Activated T-cell treated with anti-CD3 and anti-CD28 coated beads, Interleukin-2, amount 50 U/mL, for 4 hours (primary cell): Measurements from ENCODE around the gene L3MBTL3. TPM values are rescaled to one million over a fixed set of nuclear protein-coding genes. Genes with fewer than 3 reads are reported as not detected.
A peak's percentile ranks its signal among the peaks of the same experiment; 100 is the strongest.

ENCODE experiments used
- ATAC-seq, 2 donors: fragments of 200-7000 bp; cut with Tn5 transposase; one replicate each; pipeline ENCODE4 v1.10.0; 2021
- DNase-seq: peaks from one replicate; pipeline ENCODE4 v3.0.0-alpha.2; 2020
- H3K27me3 Mint-ChIP-seq: one replicate; pipeline ENCODE4 v1.8.0; 2021; ENCODE audit warnings: low read depth, mixed read lengths
- H3K36me3 Mint-ChIP-seq: one replicate; pipeline ENCODE4 v1.8.0; 2022; ENCODE audit warnings: mixed read lengths; ENCODE audit not compliant: insufficient read depth
- H3K4me1 Mint-ChIP-seq: one replicate; pipeline ENCODE4 v1.8.0; 2021; ENCODE audit warnings: low read depth, mixed read lengths
- H3K4me3 Mint-ChIP-seq: one replicate; pipeline ENCODE4 v1.8.0; 2021; ENCODE audit warnings: mild to moderate bottlenecking, moderate library complexity, mixed read lengths
- H3K9me3 Mint-ChIP-seq: one replicate; pipeline ENCODE4 v1.8.0; 2021; ENCODE audit warnings: mixed read lengths
- total RNA-seq, 3 donors: library from RNA; stranded (reverse); gene quantifications; one replicate each; pipeline ENCODE4 v1.2.1, GENCODE V29; 2021

Gene L3MBTL3
- total RNA-seq, 3 donors from 2014 or later = 10.0 to 13.5 (median 11.8) TPM

DNA sequence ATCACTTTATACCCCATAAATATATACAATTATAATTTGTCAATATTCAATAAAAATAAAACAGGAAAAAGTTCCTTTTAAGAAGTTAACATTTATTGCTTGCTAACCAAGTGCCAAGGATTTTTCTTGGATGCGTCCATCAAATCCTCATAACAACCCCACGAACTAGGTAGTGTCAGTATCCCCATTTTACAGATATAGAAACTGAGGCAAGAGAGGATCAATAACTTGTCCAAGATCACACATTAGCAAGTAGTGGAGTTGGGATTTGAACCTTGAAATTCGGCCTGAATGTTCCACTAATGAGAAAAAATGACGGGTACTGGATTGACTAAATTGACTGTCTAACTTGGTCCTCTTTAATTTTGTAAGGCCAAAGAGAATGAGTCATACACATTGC lies 5.7 kb upstream of the L3MBTL3 start:
- ATAC-seq (no peak), DNase-seq (no peak)
- Mint-ChIP-seq H3K4me3 (no peak overlapping the region), H3K27me3 (peaks cover 4% of the 10 kb centered on the region), H3K4me1 (no peaks in the 10 kb centered on the region), H3K36me3 (no peaks in the 10 kb centered on the region), H3K9me3 (no peaks in the 10 kb centered on the region)

- DNase-seq (peak; percentile 31), ATAC-seq (peak; percentile 35 to 39)
- peaks cover 18% of the 10 kb centered on the region for H3K4me1 Mint-ChIP-seq
- no peaks in the 10 kb centered on the region for H3K9me3 Mint-ChIP-seq
- H3K36me3 Mint-ChIP-seq = peaks cover 8% of the 10 kb centered on the region
- peak overlapping the region; percentile 100 for H3K4me3 Mint-ChIP-seq
- H3K27me3 Mint-ChIP-seq = no peaks in the 10 kb centered on the region
Observed at GRCh38 chr6:130018744-130019325, 454 bp downstream of the L3MBTL3 start.

DNA sequence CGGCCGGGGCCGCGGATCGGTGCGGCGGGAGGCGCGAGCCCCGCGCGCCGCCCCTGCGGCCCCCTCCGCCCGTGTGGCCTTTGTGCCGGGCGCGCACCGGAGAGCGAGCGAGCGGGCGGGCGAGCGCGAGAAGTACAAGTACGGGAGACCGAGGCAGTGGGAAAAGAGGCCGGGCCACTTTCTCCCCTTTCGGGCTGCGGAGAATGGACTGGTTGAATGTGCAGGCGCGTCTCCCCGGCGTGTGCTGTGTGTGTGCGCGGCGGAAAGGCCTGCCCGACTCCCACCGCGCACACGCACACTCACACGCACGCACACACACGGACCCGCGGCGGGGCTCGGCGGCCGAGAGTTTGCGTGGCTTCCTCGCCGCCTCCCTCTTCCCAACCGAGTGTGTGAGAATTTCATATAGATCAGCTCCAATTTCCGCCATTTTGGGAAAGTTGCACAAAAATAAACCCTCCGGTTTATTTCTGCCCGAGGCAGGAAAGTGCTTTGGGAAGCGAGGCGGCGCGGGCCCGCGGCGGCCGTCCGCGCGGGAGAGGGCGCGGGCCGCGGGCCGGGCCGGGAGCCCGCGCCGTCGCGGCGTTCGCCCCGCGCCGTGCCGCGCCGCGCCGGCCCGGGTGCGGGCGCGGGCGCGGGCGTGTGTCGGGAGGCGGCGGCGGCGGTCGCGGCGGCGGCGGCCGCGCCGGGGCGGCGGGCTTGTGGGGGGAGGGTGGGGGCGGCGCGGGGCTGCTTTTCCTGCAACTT lies 1.1 kb downstream of the L3MBTL3 start:
- Mint-ChIP-seq H3K27me3 (no peaks in the 10 kb centered on the region), H3K4me1 (peaks cover 19% of the 10 kb centered on the region), H3K36me3 (peaks cover 10% of the 10 kb centered on the region), H3K4me3 (peak overlapping the region; percentile 90), H3K9me3 (no peaks in the 10 kb centered on the region)
- DNase-seq (peak; percentile 32), ATAC-seq (peak; percentile 25 to 38)

- peak; percentile 33 for DNase-seq
- H3K36me3 Mint-ChIP-seq = peaks cover 18% of the 10 kb centered on the region
- peak; percentile 9 to 12 for ATAC-seq
- no peaks in the 10 kb centered on the region for H3K27me3 Mint-ChIP-seq
- no peaks in the 10 kb centered on the region for H3K9me3 Mint-ChIP-seq
- H3K4me1 Mint-ChIP-seq = peaks cover 22% of the 10 kb centered on the region
- peak overlapping the region; percentile 96 for H3K4me3 Mint-ChIP-seq
Observed at GRCh38 chr6:130020073-130020906, 1.9 kb downstream of the L3MBTL3 start.

GRCh38 chr6:130020907-130021629 lies 2.7 kb downstream of the L3MBTL3 start:
- Mint-ChIP-seq H3K36me3 (peaks cover 24% of the 10 kb centered on the region), H3K27me3 (no peaks in the 10 kb centered on the region), H3K9me3 (no peaks in the 10 kb centered on the region), H3K4me1 (peaks cover 30% of the 10 kb centered on the region), H3K4me3 (peak overlapping the region; percentile 96)
- DNase-seq (peak; percentile 67), ATAC-seq (peak; percentile 44 to 51)

DNA sequence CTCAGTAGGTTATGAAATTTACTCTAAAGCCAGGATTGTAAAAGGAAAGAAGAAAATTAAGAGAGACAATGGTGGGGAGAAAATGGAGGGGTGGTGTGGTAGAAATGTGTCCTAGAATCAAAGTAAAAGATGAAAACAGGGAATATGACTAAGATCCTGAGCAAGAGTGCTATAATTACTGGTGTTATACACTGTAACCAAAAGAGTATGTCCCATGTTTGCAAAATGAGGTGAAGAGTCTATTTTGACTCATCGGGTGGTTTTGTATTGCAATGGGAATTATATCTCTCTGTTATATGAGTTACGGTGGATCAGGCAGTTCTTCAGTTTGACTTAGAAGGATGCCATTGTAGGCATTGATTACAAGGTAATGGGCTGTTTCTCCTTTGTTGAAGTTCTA lies 8.5 kb downstream of the L3MBTL3 start:
- Mint-ChIP-seq H3K27me3 (no peaks in the 10 kb centered on the region), H3K9me3 (no peaks in the 10 kb centered on the region), H3K36me3 (peaks cover 24% of the 10 kb centered on the region), H3K4me1 (peaks cover 66% of the 10 kb centered on the region), H3K4me3 (no peak overlapping the region)
- DNase-seq (no peak), ATAC-seq (peak; percentile 83)

DNA sequence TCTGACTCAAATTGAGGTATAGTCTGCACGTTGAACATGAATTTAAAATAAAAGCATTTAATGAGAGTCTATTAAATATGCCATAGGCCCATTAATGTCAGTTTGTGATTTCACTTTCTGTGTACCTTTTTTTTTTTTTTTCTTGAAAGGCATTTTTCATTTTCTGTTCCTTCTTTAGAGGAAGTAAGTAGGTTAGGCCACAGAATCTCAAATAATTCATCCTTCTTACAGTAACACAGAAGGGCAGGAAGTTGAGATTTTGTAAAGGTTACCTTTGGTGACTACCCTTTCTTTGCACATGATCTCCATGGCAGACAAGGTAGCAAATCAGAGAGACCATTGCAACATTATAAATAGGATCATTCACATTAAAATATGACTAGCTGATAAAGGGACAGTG lies 9.6 kb downstream of the L3MBTL3 start:
- Mint-ChIP-seq H3K9me3 (no peaks in the 10 kb centered on the region), H3K27me3 (no peaks in the 10 kb centered on the region), H3K4me3 (peak overlapping the region; percentile 1), H3K4me1 (peaks cover 59% of the 10 kb centered on the region), H3K36me3 (peaks cover 24% of the 10 kb centered on the region)
- ATAC-seq (peak; percentile 35 to 55), DNase-seq (no peak)

DNA sequence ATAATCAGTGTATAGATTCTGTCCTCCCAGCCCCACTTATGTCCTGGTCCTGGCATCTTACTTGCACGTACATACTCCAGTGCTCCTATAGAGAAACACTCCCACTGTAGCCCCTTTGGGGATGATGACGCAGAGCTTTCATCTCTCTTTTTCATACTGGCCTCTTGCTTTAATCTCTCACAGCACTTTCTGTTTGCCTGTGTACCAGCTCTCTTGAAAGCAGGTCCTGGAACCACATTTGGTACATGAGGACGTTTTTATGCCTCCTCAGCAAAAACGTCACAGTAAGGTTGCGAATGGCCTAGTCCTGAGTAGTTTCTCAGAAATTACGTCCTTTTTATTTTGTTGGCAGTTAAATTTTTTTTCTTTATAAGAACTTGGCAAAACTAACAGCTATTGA lies 10.8 kb downstream of the L3MBTL3 start:
- Mint-ChIP-seq H3K4me3 (peak overlapping the region; percentile 9), H3K36me3 (peaks cover 25% of the 10 kb centered on the region), H3K4me1 (peaks cover 65% of the 10 kb centered on the region), H3K9me3 (no peaks in the 10 kb centered on the region), H3K27me3 (no peaks in the 10 kb centered on the region)
- ATAC-seq (peak; percentile 53 to 58), DNase-seq (no peak)

GRCh38 chr6:130032758-130033340 lies 14.5 kb downstream of the L3MBTL3 start:
- Mint-ChIP-seq H3K36me3 (peaks cover 13% of the 10 kb centered on the region), H3K4me1 (peaks cover 66% of the 10 kb centered on the region), H3K27me3 (no peaks in the 10 kb centered on the region), H3K4me3 (no peak overlapping the region), H3K9me3 (no peaks in the 10 kb centered on the region)
- DNase-seq (no peak), ATAC-seq (no peak)

GRCh38 chr6:130033949-130034348 lies 15.6 kb downstream of the L3MBTL3 start:
- Mint-ChIP-seq H3K4me3 (no peak overlapping the region), H3K4me1 (peaks cover 63% of the 10 kb centered on the region), H3K36me3 (peaks cover 13% of the 10 kb centered on the region), H3K27me3 (no peaks in the 10 kb centered on the region), H3K9me3 (no peaks in the 10 kb centered on the region)
- DNase-seq (no peak), ATAC-seq (no peak)

- ATAC-seq (peak; percentile 91), DNase-seq (peak; percentile 14)
- H3K4me3 Mint-ChIP-seq = peak overlapping the region; percentile 35
- no peaks in the 10 kb centered on the region for H3K9me3 Mint-ChIP-seq
- H3K4me1 Mint-ChIP-seq = peaks cover 60% of the 10 kb centered on the region
- H3K36me3 Mint-ChIP-seq = peaks cover 13% of the 10 kb centered on the region
- H3K27me3 Mint-ChIP-seq = no peaks in the 10 kb centered on the region
Observed at GRCh38 chr6:130034378-130035146, 16.2 kb downstream of the L3MBTL3 start.

DNA sequence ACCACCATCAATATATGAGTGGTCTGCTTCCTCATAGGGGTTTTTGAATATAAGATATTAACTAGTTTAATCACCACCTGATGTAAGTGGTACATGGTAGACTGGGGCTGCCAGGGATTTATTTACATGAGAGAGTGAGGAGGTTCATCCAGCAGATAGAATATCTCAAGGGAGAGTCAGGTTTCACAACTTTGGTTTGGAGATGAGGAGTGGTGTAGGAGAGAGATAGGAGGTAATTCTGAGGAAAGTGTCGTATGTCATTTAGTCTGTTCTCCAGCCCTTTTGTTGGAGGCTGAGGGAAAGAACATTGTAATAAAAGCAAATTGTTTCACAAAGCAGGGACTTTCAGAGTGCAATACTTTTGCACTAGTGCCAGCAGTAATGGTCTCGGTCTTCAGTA lies 16.8 kb downstream of the L3MBTL3 start:
- H3K36me3 Mint-ChIP-seq = peaks cover 13% of the 10 kb centered on the region
- no peaks in the 10 kb centered on the region for H3K9me3 Mint-ChIP-seq
- peaks cover 56% of the 10 kb centered on the region for H3K4me1 Mint-ChIP-seq
- H3K4me3 Mint-ChIP-seq = no peak overlapping the region
- no peaks in the 10 kb centered on the region for H3K27me3 Mint-ChIP-seq
- DNase-seq (no peak), ATAC-seq (no peak)

DNA sequence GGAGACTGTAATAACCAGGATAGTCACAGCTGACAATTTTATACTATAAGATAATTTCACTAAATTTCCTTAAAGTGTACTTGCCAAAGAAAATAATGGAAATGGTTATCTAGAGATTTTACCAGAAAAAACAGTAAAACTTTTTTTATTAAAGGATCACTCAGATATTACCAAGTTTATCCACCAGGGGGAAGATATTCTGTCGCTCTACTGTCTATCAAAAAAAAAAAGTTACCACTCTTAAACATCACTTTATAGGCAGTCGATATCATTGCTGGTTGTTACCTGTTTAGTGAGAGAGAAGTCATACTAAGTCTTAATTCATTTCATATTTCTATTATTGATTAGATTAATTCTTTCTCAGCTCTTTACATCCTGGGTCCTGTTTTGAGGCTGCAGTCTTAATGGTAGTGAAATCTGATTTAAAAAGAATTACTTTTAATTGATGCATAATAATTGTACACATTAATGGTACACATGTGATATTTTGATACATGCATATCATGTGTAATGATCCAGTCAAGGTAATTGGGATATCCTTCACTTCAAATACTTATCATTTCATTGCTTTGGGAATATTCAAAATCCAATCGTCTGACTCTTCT lies 18.9 kb downstream of the L3MBTL3 start:
- H3K4me3 Mint-ChIP-seq = no peak overlapping the region
- peaks cover 66% of the 10 kb centered on the region for H3K4me1 Mint-ChIP-seq
- no peaks in the 10 kb centered on the region for H3K9me3 Mint-ChIP-seq
- peaks cover 14% of the 10 kb centered on the region for H3K36me3 Mint-ChIP-seq
- DNase-seq = no peak
- no peaks in the 10 kb centered on the region for H3K27me3 Mint-ChIP-seq
- ATAC-seq = no peak
